Mammary epithelial cell (primary cell): Measurements from ENCODE around the gene CDK3.

Source experiments
- EZH2 ChIP-seq: IDR thresholded peaks from 2 replicates; pipeline ENCODE4 v1.6.1; 2012; ENCODE audit warnings: low read length, inconsistent platforms, borderline replicate concordance
- TF ChIP-seq, protein P1 (sequence below), 2 donors: IDR thresholded peaks in 1 of 2; conservative IDR thresholded peaks in 1 of 2; 2 replicates each; pipeline ENCODE4 v1.5.1; 2011 to 2012; ENCODE audit warnings: inconsistent platforms in 2 of 2, low read length in 2 of 2, mild to moderate bottlenecking in 2 of 2, control low read depth in 1 of 2, low read depth in 1 of 2; ENCODE audit not compliant: insufficient read depth in 1 of 2; ENCODE audit errors: extremely low read depth in 1 of 2

DNA sequence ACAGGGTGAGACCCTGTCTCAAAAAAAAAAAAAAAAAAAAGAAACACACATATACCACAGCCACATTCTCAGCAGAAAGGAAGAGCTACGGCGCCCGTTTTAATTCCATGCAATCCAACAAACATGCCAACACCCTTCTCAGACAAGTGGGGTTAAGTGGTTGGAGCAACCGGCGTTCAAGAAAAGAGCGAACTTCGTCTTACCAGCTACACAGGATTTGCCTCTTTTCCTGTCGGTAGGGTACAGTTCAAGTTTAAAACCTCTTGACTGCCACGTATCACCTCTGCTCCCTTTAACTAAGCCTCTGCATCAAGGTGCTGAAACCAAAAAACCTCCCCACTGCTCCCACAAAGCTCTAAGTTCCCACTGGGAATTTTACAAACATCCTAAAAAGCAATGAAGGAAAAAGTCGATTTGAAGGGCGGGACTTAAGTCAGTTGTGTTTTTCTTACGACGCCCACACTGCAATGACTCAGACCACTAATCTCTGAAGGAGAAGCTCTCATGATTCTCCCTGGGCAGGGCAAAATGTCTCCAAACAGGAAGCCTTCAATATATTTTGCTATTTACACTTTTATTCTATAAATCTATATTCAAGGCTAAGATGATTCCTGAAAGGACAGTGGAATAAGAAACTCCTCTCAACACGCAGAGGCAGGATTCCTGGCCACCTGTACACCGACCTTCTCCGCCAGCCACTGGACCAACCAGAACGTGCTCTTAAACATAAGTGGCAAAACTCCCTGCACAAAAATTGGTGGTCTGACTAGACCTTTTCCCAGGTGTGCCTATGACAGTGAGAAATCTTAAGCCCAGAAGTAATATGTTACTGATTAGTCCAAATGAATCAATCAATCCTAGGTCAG lies 52.8 kb downstream of the CDK3 start:
- TF ChIP-seq, protein P1, sequence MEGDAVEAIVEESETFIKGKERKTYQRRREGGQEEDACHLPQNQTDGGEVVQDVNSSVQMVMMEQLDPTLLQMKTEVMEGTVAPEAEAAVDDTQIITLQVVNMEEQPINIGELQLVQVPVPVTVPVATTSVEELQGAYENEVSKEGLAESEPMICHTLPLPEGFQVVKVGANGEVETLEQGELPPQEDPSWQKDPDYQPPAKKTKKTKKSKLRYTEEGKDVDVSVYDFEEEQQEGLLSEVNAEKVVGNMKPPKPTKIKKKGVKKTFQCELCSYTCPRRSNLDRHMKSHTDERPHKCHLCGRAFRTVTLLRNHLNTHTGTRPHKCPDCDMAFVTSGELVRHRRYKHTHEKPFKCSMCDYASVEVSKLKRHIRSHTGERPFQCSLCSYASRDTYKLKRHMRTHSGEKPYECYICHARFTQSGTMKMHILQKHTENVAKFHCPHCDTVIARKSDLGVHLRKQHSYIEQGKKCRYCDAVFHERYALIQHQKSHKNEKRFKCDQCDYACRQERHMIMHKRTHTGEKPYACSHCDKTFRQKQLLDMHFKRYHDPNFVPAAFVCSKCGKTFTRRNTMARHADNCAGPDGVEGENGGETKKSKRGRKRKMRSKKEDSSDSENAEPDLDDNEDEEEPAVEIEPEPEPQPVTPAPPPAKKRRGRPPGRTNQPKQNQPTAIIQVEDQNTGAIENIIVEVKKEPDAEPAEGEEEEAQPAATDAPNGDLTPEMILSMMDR (conservative IDR thresholded peaks at IDR 0.05 in 1 of 2, IDR thresholded peaks at IDR 0.05 in 1 of 2; ENCODE audit: extremely low read depth in 1 of 2, insufficient read depth in 1 of 2, low read depth in 1 of 2, low read length in 2 of 2) = no peak
- no peak for TF ChIP-seq EZH2
